WTC11 (cell line): ENCODE results near the gene PPEF1. TPM values are rescaled to one million over a fixed set of nuclear protein-coding genes. Genes with fewer than 3 reads are reported as not detected.

Experiments used
- ATAC-seq: fragments of 200-7000 bp; cut with Tn5 transposase; 2 replicates; pipeline ENCODE4 v1.10.0; 2021; ENCODE audit warnings: mild to moderate bottlenecking, moderate library complexity
- CTCF ChIA-PET: fragments of 300-600 bp; sonication (Branson Sonifier 250); formaldehyde crosslinking; loops from one replicate; lab custom pipeline; 2021; ENCODE audit warnings: antibody characterized with exemption; lab: Charles Lee
- POLR2A ChIA-PET: fragments of 350-600 bp; sonication (Branson Sonifier 250); formaldehyde crosslinking; loops from one replicate; lab custom pipeline; 2021; ENCODE audit warnings: antibody characterized with exemption; lab: Charles Lee
- DNase-seq: peaks from one replicate; pipeline ENCODE4 v3.0.0; 2021; ENCODE audit warnings: low spot score
- H3K27ac Mint-ChIP-seq: 2 replicates; pipeline ENCODE4 v1.8.0; 2021; ENCODE audit warnings: mixed read lengths
- H3K27me3 Mint-ChIP-seq: 2 replicates; pipeline ENCODE4 v1.8.0; 2021; ENCODE audit warnings: low read depth, mild to moderate bottlenecking, moderate library complexity, mixed read lengths
- H3K36me3 Mint-ChIP-seq: 2 replicates; pipeline ENCODE4 v1.8.0; 2021; ENCODE audit warnings: mixed read lengths
- H3K4me1 Mint-ChIP-seq: 2 replicates; pipeline ENCODE4 v1.8.0; 2022; ENCODE audit warnings: mixed read lengths
- H3K4me3 Mint-ChIP-seq: 2 replicates; pipeline ENCODE4 v1.8.0; 2021; ENCODE audit warnings: mild to moderate bottlenecking, moderate library complexity, mixed read lengths
- H3K9me3 Mint-ChIP-seq: 2 replicates; pipeline ENCODE4 v1.8.0; 2021; ENCODE audit warnings: mixed read lengths
- ATF1 ChIP-seq: sonication (generic); formaldehyde crosslinking; IDR thresholded peaks from 2 replicates; pipeline ENCODE4 v1.8.1; 2023; ENCODE audit warnings: mild to moderate bottlenecking, moderate library complexity, missing genetic modification reagents
- EMX1 ChIP-seq: fragments of 250-450 bp; sonication (Bioruptor Pico); IDR thresholded peaks from 2 replicates; pipeline ENCODE4 v1.8.0; 2021; ENCODE audit warnings: mild to moderate bottlenecking
- ESRRA ChIP-seq: sonication (generic); formaldehyde crosslinking; IDR thresholded peaks from 2 replicates; pipeline ENCODE4 v1.8.1; 2022; ENCODE audit warnings: mild to moderate bottlenecking, missing genetic modification reagents, borderline replicate concordance
- ETV6 ChIP-seq: sonication (generic); formaldehyde crosslinking; IDR thresholded peaks from 2 replicates; pipeline ENCODE4 v1.8.1; 2022; ENCODE audit warnings: mild to moderate bottlenecking, missing genetic modification reagents
- JUN ChIP-seq: sonication (generic); formaldehyde crosslinking; IDR thresholded peaks from 2 replicates; pipeline ENCODE4 v1.8.0; 2023; ENCODE audit warnings: mild to moderate bottlenecking, missing genetic modification reagents
- MXD4 ChIP-seq: fragments of 250-450 bp; sonication (Bioruptor Pico); IDR thresholded peaks from 2 replicates; pipeline ENCODE4 v1.8.0; 2021; ENCODE audit warnings: mild to moderate bottlenecking, moderate library complexity, borderline replicate concordance
- NFATC4 ChIP-seq: fragments of 250-450 bp; sonication (Bioruptor Pico); IDR thresholded peaks from 2 replicates; pipeline ENCODE4 v1.9.0; 2021; ENCODE audit warnings: mild to moderate bottlenecking
- NR2C2 ChIP-seq: sonication (generic); formaldehyde crosslinking; IDR thresholded peaks from 2 replicates; pipeline ENCODE4 v1.8.0; 2022; ENCODE audit warnings: mild to moderate bottlenecking, missing genetic modification reagents
- NR3C1 ChIP-seq: sonication (generic); formaldehyde crosslinking; conservative IDR thresholded peaks from 2 replicates; pipeline ENCODE4 v1.8.1; 2023; ENCODE audit warnings: low read depth, mild to moderate bottlenecking, missing genetic modification reagents
- SMAD4 ChIP-seq: sonication (generic); formaldehyde crosslinking; IDR thresholded peaks from 2 replicates; pipeline ENCODE4 v1.8.0; 2022; ENCODE audit warnings: mild to moderate bottlenecking, missing genetic modification reagents
- SP1 ChIP-seq: sonication (generic); formaldehyde crosslinking; conservative IDR thresholded peaks from 2 replicates; pipeline ENCODE4 v1.8.1; 2022; ENCODE audit warnings: missing genetic modification reagents
- ZBTB21 ChIP-seq: sonication (generic); formaldehyde crosslinking; IDR thresholded peaks from 2 replicates; pipeline ENCODE4 v1.8.1; 2023; ENCODE audit warnings: mild to moderate bottlenecking, missing genetic modification reagents, borderline replicate concordance
- ZMAT4 ChIP-seq: fragments of 250-450 bp; sonication (Bioruptor Pico); IDR thresholded peaks from 2 replicates; pipeline ENCODE4 v1.9.0; 2021; ENCODE audit warnings: mild to moderate bottlenecking
- ZNF423 ChIP-seq: fragments of 250-450 bp; sonication (Bioruptor Pico); IDR thresholded peaks from 2 replicates; pipeline ENCODE4 v2.1.2; 2022; ENCODE audit warnings: mild to moderate bottlenecking, moderate library complexity
- ZNF425 ChIP-seq: fragments of 250-450 bp; sonication (Bioruptor Pico); conservative IDR thresholded peaks from 2 replicates; pipeline ENCODE4 v1.9.0; 2021; ENCODE audit warnings: mild to moderate bottlenecking
- ZNF512 ChIP-seq: sonication (generic); formaldehyde crosslinking; IDR thresholded peaks from 2 replicates; pipeline ENCODE4 v1.8.1; 2022; ENCODE audit warnings: missing genetic modification reagents, borderline replicate concordance
- total RNA-seq: library from RNA; stranded (reverse); gene quantifications from 3 replicates; pipeline ENCODE4 v1.2.3, GENCODE V29; 2021
- TF ChIP-seq, protein P1 (sequence below): sonication (generic); formaldehyde crosslinking; IDR thresholded peaks from 2 replicates; pipeline ENCODE4 v1.8.0; 2022; ENCODE audit warnings: missing genetic modification reagents
- TF ChIP-seq, protein P2 (sequence below): sonication (generic); formaldehyde crosslinking; IDR thresholded peaks from 2 replicates; pipeline ENCODE4 v1.8.1; 2022; ENCODE audit warnings: mild to moderate bottlenecking, missing genetic modification reagents, moderate library complexity, borderline replicate concordance
- TF ChIP-seq, protein P3 (sequence below): sonication (generic); formaldehyde crosslinking; conservative IDR thresholded peaks from 2 replicates; pipeline ENCODE4 v1.8.1; 2022; ENCODE audit warnings: mild to moderate bottlenecking, missing genetic modification reagents
- TF ChIP-seq, protein P4 (sequence below): sonication (generic); formaldehyde crosslinking; IDR thresholded peaks from 2 replicates; pipeline ENCODE4 v1.8.0; 2023; ENCODE audit warnings: mild to moderate bottlenecking, missing genetic modification reagents
- TF ChIP-seq, protein P5 (sequence below): sonication (generic); formaldehyde crosslinking; IDR thresholded peaks from 2 replicates; pipeline ENCODE4 v1.8.1; 2023; ENCODE audit warnings: mild to moderate bottlenecking, missing genetic modification reagents

The PPEF1 gene
- total RNA-seq, 1 experiment from 2014 or later, result 0.31 TPM

GRCh38 chrX:18709833-18710232 lies 2.4 kb downstream of the PPEF1 start:
- H3K4me3 Mint-ChIP-seq, result no peak overlapping the region
- H3K36me3 Mint-ChIP-seq, result no peaks in the 10 kb centered on the region
- H3K27me3 Mint-ChIP-seq, result no peaks in the 10 kb centered on the region; the same call in 1 of the 2 replicates
- ATAC-seq (no peak), DNase-seq (no peak)
- no peak overlapping the region for H3K27ac Mint-ChIP-seq
- POLR2A ChIA-PET, result no interaction called here
- no peaks in the 10 kb centered on the region for H3K9me3 Mint-ChIP-seq
- TF ChIP-seq ESRRA (no peak), SP1 (CRISPR knock-in tag) (no peak), NR2C2 (CRISPR knock-in tag) (no peak), NFATC4 (CRISPR knock-in tag) (no peak), NR3C1 (CRISPR knock-in tag) (no peak), JUN (CRISPR knock-in tag) (no peak), ZNF423 (no peak), ZMAT4 (CRISPR knock-in tag) (no peak), ETV6 (no peak), EMX1 (CRISPR knock-in tag) (no peak), SMAD4 (CRISPR knock-in tag) (no peak)
- TF ChIP-seq, protein P1, sequence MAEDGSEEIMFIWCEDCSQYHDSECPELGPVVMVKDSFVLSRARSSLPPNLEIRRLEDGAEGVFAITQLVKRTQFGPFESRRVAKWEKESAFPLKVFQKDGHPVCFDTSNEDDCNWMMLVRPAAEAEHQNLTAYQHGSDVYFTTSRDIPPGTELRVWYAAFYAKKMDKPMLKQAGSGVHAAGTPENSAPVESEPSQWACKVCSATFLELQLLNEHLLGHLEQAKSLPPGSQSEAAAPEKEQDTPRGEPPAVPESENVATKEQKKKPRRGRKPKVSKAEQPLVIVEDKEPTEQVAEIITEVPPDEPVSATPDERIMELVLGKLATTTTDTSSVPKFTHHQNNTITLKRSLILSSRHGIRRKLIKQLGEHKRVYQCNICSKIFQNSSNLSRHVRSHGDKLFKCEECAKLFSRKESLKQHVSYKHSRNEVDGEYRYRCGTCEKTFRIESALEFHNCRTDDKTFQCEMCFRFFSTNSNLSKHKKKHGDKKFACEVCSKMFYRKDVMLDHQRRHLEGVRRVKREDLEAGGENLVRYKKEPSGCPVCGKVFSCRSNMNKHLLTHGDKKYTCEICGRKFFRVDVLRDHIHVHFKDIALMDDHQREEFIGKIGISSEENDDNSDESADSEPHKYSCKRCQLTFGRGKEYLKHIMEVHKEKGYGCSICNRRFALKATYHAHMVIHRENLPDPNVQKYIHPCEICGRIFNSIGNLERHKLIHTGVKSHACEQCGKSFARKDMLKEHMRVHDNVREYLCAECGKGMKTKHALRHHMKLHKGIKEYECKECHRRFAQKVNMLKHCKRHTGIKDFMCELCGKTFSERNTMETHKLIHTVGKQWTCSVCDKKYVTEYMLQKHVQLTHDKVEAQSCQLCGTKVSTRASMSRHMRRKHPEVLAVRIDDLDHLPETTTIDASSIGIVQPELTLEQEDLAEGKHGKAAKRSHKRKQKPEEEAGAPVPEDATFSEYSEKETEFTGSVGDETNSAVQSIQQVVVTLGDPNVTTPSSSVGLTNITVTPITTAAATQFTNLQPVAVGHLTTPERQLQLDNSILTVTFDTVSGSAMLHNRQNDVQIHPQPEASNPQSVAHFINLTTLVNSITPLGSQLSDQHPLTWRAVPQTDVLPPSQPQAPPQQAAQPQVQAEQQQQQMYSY (CRISPR knock-in tag), result no peak
- TF ChIP-seq, protein P2, sequence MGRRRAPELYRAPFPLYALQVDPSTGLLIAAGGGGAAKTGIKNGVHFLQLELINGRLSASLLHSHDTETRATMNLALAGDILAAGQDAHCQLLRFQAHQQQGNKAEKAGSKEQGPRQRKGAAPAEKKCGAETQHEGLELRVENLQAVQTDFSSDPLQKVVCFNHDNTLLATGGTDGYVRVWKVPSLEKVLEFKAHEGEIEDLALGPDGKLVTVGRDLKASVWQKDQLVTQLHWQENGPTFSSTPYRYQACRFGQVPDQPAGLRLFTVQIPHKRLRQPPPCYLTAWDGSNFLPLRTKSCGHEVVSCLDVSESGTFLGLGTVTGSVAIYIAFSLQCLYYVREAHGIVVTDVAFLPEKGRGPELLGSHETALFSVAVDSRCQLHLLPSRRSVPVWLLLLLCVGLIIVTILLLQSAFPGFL (CRISPR knock-in tag), result no peak
- H3K4me1 Mint-ChIP-seq, result no peaks in the 10 kb centered on the region
- CTCF ChIA-PET, result no interaction called here

- Mint-ChIP-seq H3K4me3 (no peak overlapping the region), H3K36me3 (no peaks in the 10 kb centered on the region), H3K27me3 (no peaks in the 10 kb centered on the region), H3K4me1 (no peaks in the 10 kb centered on the region), H3K9me3 (no peaks in the 10 kb centered on the region), H3K27ac (no peak overlapping the region)
- POLR2A ChIA-PET, result no interaction called here
- ATAC-seq (no peak), DNase-seq (no peak)
- CTCF ChIA-PET, result no interaction called here
- TF ChIP-seq ZNF512 (CRISPR knock-in tag) (no peak), MXD4 (CRISPR knock-in tag) (no peak), ATF1 (CRISPR knock-in tag) (no peak), ZBTB21 (no peak), ZNF425 (CRISPR knock-in tag) (no peak), JUN (CRISPR knock-in tag) (no peak)
- TF ChIP-seq, protein P3, sequence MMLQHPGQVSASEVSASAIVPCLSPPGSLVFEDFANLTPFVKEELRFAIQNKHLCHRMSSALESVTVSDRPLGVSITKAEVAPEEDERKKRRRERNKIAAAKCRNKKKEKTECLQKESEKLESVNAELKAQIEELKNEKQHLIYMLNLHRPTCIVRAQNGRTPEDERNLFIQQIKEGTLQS (CRISPR knock-in tag), result no peak
- TF ChIP-seq, protein P4, sequence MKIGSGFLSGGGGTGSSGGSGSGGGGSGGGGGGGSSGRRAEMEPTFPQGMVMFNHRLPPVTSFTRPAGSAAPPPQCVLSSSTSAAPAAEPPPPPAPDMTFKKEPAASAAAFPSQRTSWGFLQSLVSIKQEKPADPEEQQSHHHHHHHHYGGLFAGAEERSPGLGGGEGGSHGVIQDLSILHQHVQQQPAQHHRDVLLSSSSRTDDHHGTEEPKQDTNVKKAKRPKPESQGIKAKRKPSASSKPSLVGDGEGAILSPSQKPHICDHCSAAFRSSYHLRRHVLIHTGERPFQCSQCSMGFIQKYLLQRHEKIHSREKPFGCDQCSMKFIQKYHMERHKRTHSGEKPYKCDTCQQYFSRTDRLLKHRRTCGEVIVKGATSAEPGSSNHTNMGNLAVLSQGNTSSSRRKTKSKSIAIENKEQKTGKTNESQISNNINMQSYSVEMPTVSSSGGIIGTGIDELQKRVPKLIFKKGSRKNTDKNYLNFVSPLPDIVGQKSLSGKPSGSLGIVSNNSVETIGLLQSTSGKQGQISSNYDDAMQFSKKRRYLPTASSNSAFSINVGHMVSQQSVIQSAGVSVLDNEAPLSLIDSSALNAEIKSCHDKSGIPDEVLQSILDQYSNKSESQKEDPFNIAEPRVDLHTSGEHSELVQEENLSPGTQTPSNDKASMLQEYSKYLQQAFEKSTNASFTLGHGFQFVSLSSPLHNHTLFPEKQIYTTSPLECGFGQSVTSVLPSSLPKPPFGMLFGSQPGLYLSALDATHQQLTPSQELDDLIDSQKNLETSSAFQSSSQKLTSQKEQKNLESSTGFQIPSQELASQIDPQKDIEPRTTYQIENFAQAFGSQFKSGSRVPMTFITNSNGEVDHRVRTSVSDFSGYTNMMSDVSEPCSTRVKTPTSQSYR (CRISPR knock-in tag), result no peak
- TF ChIP-seq, protein P2 (CRISPR knock-in tag), result no peak
- TF ChIP-seq, protein P5, sequence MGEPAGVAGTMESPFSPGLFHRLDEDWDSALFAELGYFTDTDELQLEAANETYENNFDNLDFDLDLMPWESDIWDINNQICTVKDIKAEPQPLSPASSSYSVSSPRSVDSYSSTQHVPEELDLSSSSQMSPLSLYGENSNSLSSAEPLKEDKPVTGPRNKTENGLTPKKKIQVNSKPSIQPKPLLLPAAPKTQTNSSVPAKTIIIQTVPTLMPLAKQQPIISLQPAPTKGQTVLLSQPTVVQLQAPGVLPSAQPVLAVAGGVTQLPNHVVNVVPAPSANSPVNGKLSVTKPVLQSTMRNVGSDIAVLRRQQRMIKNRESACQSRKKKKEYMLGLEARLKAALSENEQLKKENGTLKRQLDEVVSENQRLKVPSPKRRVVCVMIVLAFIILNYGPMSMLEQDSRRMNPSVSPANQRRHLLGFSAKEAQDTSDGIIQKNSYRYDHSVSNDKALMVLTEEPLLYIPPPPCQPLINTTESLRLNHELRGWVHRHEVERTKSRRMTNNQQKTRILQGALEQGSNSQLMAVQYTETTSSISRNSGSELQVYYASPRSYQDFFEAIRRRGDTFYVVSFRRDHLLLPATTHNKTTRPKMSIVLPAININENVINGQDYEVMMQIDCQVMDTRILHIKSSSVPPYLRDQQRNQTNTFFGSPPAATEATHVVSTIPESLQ (CRISPR knock-in tag), result no peak
Measured at GRCh38 chrX:18714910-18715309, 7.5 kb downstream of the PPEF1 start.
